GM21619 (cell line): Measurements from ENCODE around the gene SMIM32.

Experiments
- ATAC-seq: cut with Tn5 transposase; IDR thresholded peaks from one replicate; pipeline ENCODE4 v1.9.1; 2021; ENCODE audit not compliant: unreplicated experiment

SMIM32 gene

DNA sequence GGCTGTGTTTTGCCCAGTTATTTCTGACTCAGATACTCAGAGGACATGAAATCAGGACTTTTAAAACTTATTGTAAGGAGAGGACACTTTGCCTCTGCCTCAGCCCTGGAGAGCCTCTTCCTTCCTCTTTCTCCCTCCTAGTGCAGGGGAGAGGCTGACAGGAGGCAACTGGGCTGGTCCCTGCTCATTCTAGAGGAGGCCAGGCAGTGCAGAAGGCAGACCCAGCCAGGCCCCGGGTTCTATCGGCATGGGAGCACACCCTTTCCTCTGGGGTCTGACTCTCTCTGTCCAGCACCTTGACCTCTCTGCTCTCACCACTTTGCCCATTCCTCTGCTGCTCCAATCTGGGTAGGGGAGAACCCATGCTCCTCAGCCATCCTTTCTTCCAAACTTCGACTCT lies 16.0 kb upstream of the SMIM32 start:
- no peak for ATAC-seq

- ATAC-seq: no peak
Observed at GRCh38 chr5:136207631-136208030, 14.7 kb upstream of the SMIM32 start.

GRCh38 chr5:136206361-136206760 lies 13.4 kb upstream of the SMIM32 start:
- no peak for ATAC-seq

- ATAC-seq: no peak
Observed at GRCh38 chr5:136205941-136206340, 13.0 kb upstream of the SMIM32 start.

DNA sequence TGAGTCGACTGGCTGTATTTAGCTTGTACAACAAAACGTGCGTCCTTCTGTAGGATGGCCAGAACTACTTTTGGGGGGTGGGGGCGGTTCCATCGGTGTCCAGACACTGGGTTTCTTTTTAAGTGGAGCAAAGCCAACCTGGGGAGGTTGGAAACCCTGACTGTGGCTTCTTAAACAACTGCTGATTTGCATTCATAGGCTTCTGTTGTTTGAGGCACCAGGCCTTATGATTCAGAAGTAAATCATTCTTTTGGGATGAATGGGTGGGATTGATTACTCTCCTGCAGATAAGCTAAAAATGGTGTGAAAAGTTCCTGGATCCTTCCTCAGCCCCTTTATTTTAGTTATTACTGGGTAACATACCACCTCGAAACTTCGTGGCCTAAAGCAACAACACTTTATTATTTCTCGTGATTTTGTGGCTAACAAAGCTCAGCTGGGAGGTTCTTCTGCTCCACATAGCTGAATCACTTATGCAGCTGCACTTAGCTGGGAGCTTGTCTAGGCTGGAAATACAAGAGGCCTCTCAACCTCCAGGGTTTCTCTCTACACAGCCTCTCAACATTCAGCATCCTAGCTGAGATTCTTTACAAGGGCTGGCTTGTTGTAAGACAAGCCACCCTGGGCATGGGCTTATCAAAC lies 12.2 kb upstream of the SMIM32 start:
- no peak for ATAC-seq

- no peak for ATAC-seq
Observed at GRCh38 chr5:136203303-136203922, 10.5 kb upstream of the SMIM32 start.

GRCh38 chr5:136202469-136203205 lies 9.7 kb upstream of the SMIM32 start:
- ATAC-seq: no peak

GRCh38 chr5:136201870-136202269 lies 8.9 kb upstream of the SMIM32 start:
- no peak for ATAC-seq

DNA sequence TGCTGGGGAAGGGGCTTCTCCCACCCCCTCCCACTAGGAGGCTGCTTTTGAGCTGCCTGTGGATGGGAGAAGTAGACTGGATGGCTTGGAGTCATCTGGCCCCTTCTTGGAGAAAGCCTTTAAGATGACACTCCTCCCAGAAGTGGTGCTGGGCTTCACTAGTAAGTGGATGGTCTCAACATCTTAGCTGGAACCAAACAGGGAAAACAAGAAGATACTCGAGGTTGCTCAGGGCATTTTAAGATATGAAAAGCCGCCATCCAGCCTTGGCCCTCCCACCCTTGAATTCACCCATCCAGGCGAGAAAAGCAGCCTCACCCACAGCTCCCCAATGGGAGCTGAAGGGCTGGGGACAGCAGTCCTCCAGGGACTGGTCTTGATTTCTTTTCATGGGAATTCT lies 7.8 kb upstream of the SMIM32 start:
- no peak for ATAC-seq

DNA sequence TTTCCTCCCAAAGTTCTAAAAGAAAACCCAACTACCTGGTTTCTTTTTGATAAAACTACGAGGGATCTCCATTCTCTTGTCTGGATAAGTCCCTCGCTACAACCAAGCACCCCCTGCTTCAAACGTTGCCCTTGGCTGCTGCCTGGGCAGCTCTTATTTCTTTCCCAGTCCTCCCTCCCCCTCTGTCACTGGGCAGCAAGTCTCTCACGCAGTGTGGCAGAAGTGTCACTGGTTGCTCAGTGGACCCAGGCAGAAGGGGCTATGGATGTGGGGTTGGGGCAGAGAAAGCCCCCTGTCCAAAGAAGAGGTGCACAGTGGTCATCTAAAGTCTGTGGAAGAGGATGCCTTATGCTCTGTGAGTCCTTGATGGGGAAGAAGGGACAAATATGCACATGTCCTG lies 7.2 kb upstream of the SMIM32 start:
- no peak for ATAC-seq

- ATAC-seq: no peak
Observed at GRCh38 chr5:136199408-136199807, 6.4 kb upstream of the SMIM32 start.

DNA sequence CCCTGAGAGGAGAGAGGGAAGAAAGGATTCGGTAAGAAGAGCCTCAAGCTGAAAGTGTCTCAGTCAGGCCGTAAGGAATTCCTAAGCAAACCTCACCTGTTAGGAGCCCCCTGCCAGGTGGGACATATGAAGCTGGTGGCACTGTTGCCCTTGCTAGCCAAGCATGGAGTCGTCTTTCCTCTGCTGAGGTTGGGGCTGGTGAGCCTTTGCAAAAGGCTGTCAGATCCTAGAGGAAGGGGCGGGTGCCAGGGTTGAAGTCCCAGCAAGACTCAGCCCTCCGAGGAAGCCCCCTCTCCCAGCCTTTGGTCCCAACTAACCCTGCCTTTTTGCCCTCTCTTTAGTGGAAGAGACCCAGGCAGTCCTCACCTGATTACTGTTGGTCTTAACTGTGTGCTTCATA lies 5.5 kb upstream of the SMIM32 start:
- ATAC-seq: no peak

- no peak for ATAC-seq
Observed at GRCh38 chr5:136197462-136198142, 4.6 kb upstream of the SMIM32 start.

DNA sequence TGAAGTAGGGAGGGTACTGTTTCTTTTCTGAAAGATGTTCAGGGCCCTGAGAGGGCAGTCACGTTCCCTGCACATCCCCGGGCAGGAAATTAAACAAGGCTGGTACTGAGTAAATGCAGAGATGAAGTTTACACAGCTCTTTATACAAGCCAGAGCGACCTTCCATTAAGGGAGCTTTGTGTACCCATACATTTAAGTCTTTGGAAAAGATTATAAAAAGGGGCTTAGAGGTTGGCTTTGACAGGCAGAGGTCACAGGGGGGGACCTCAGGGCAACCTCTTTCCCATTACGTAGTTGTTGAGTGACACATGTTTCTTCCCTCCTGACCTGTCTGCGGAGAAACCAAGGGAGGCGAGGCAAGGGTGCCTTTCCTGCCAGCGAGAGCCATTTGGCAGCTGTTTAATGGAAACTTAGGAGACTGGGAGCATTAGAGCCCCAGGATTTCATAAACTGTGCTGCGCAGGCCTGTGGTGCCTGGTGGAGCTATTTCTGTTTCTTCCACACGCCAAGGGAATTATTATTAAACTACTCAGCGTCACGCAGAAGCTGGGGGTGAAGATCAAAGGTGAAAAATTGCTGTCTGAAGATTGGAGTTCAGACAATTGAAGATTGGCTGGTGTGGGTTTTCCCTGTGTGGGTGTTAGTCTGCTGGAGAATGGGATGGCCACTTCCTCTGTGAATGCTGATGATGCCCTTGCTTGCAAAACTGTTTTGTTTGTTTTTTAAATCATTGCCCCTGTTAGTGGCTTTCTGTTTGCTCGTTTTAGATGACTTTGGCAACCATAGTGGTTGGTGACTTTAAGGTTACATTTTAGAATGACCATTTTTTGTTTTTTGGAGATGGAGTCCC lies 3.2 kb upstream of the SMIM32 start:
- no peak for ATAC-seq

DNA sequence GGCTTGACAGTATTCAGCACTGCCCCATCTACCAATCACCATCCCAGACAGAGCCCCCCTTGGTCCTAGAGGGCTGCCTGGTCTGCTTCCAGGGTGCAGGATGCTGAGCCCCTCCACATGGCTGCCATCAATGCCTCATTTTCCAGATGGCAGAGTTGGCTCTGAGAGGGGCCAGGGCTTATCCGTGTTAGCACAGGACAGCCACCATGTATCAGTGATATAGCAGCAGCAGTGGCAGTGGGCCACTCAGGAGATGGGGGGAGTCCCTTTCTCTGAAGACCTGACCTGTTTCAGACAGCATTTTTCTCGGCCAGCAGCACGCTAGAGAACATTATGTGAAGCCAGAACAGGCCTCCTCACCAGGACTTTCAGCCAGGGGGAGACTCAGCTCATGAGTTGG lies 1.6 kb upstream of the SMIM32 start:
- no peak for ATAC-seq

GRCh38 chr5:136193322-136193935 lies 467 bp upstream of the SMIM32 start:
- no peak for ATAC-seq

- no peak for ATAC-seq
Observed at GRCh38 chr5:136192015-136192525, 892 bp downstream of the SMIM32 start.

DNA sequence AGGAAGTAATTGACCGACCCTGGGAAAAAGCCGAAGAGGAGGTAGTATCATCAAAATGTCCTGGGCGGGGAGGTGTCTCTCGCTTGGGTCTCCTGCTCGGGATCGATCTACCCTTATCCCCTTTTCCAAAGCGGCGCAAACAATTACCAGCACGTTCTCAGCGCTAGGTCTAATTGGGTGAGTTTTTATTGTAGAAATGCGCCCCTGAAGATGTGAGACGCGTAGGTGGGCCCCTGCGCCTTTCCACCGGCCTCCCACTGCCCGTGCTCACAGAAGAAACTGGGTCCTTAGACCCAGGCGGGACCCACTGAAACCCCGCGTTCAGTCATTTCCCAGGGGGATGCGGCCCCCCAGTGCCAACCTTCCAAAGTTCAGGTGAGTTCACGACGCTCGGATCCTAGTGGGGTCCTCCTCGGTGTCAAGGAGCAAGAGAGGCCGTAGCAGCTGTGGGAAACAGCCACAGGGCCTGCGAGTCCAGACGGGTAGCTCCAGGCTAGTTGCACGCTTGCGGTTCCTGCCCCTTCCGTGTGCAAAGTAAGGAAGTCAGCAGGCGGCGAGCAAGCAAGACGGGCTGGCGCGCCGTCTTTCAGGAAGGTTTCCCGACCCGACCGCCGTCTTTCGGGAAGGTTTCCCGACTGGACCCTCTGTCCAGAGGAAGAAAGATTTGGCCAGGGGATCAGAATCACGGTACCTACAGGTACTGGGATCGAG lies 1.5 kb downstream of the SMIM32 start:
- ATAC-seq: no peak

DNA sequence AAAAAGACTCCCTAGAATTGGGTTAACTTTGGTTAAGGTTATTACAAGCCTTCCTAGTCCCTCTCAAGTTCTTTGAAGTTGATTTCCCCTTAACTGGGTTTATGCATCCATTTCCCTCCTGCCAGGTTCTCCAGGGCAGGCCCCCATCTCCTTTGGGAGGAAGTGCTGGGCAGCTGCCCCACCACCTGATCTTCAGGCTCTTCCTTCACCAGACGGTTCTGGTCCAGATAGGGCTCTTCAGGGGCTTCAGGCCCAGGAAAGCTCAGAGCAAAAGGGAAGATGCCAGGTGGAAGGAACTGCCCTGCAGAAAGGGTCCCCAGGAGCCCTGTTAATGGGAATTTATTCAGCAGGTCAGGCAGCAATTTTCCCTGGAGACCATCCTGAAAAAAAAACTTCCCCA lies 2.1 kb downstream of the SMIM32 start:
- no peak for ATAC-seq
